Effector CD8-positive, alpha-beta T cell (primary cell): ENCODE results near the gene PLCG1.

Experiments
- DNase-seq: peaks from one replicate; lab custom pipeline; 2025; lab: John Stamatoyannopoulos, UW

Gene PLCG1

DNA sequence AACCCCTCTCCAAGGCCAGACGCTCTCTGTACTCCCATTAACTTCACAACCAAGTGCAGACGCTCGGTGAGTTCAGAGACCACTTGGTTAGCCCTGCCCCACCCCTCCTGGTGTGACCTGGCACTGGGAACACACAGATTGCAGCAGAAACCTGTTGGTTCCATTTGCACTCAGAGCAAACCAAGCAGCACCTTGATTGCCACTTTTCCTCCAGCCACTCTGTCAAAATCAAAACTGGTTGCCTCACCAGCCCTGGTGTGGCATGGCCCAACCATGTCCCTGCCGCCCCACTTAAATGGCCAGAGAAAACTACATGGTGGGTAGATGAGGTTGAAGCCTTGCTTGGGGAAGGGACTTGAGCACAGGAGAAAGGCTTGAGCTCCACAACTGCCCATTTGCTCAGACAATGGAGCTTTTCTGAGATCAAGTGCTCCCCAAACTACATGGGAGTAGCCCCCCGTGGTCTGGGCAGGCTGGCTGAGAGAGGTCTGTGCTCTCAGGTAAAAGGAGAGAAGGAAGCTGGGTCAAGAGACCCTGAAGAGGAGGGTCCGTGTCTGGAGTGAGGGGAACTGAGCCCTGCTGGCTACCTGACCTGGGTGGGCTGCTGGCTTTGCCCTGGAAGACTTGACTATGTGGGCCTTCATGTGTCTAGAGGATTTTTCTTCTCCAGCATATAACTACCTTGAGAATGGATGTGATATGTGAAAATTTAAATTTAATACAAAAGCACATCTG is 43.4 kb downstream of the PLCG1 start:
- no peak for DNase-seq

DNA sequence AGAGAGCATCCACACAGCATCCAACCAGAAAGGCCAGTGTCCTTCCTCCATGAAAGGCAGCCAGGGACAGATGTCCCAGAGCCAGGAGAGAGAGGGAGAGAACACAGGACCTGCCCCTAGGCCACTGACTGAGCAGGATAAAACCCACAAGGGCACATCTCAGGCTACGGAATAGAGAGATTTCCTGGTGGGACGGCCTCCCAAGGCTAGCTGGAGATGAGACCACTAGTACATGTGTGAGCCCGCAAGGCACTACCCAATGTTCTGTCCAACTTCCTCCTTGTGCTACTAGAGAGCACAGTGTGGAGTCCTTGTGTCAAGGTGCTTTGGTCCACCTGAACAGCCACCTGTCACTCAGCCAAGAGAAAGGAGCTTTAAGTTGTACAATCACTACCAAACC is 44.2 kb downstream of the PLCG1 start:
- no peak for DNase-seq

DNA sequence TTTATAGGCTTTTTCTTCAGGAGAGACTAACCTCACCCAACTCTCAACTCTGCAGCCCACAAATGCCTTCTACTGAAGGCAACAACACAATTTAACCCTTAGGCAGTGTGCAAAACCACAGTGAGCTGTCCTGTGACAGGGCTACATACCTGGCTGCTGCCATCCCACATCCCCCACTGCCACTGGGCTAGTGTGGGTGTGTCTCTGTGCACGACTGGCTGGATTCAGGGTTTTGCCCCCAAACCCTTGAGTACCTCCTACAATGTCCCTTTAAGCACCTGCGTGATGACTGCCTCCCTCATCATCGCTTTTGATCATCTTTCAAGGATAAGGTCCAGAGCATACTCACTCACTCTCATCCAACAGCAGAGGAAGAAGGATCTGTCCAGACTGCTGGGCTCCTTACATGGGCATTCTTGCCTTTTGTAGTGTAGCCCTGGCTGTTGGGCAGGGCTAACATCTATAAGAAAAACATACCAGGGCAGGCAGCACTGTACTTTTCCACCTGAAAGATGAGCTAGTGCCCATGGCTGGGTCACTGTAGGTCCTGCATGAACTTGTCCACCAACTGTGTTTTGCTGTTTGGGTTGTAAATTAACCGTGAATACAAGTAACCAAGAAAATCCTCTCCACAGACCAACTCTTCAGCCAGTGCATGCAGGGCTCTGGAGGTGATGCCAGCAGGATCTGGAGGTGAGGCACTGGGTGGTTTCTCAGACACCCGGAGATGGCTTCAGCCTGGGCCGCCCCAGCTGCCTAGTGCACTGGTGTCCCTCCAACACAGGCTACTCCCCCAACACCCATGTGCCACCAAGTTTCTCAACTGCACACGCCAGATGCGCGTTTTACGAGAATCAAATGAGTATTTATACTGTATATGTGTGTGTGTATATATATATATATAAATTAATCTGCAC is 45.2 kb downstream of the PLCG1 start:
- no peak for DNase-seq

DNA sequence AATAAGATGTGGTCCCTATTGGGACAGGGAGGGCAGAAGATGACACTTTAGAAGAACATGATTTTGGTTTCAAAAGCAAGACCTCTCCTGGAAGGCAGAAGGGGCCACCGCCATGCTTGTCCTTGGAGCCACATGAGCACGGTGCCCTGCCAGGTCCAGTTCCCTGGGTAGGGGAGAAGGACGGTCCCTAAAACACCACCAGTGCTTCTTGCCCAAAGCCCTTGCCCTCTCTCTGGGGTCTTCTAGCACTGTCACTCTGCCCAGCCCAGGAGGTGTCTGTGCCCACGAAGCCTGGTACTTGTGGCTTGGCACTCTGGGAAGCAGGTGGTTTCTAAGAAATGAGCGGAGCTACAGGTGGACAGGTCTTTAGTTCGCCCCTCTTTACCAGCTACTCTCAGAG is 46.0 kb downstream of the PLCG1 start:
- no peak for DNase-seq

DNA sequence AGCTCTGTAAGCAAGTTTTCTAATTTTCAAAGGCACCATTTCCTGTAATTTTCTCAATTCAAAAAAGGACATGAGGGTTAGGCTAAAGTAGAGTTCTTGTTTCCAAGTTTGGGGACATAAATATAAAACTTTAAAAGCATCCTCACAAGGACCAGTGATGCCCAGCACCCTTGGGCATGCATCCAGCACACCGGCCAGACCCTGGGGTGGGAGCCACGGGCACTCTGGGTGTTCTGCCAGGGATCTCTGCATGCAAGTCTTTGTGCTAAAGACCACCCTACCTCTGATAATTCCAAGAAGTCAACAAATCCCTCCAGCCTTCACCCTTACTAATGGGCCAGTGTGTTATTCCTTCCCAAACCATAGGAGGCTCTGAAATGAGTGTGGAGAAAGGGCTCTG is 46.5 kb downstream of the PLCG1 start:
- no peak for DNase-seq

DNA sequence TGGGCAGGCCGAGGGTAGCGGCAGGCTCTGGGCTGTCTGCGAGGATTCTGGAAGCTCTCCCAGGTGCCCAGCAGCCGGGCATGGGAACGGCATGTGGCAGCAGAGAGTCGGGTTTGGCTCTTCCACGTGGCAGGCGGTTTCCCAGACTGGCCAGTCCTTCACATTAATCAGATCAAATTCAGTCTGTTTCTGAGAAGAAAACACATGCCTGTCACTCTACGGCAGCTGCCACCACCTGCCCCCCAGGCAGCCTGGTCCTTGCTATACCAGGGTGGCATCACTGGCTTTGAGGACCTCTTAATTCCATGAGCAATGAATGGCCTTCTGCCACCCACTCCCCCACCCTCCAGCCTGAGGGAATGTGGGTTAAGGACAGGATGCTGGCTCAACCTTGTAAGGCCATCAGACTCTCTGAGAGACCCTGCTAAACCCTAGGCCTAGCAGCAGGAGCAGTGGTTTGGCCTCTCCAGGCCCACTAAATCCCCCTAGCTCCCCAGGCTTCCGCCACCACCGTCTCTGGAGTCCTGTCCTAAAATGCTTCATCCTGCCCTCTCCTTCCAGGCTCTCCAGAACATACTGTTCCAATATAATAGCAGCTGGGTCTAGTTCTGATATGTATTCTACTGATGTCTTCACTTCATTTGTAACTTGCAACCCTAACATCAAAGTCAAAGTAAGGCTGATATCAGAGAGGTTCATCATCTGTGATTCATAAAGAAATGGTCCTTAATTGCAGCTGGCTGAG is 47.8 kb downstream of the PLCG1 start:
- no peak for DNase-seq

DNA sequence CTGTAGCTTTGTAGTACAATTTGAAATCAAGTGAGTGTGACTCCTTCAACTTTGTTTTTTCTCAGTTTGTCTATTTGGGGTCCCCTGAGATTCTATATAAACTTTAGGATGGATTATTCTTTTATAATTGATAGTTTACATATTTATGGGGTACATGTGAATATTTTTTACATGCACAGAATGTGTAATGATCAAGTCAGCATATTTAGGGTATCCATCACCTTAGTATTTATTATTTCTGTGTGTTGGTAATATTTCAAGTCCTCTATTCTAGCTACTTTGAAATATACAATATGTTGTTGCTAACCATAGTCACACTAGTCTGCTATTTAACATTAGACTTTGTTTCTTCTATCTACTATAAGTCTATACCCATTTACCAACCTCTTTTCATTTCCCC is 50.3 kb downstream of the PLCG1 start:
- no peak for DNase-seq

DNA sequence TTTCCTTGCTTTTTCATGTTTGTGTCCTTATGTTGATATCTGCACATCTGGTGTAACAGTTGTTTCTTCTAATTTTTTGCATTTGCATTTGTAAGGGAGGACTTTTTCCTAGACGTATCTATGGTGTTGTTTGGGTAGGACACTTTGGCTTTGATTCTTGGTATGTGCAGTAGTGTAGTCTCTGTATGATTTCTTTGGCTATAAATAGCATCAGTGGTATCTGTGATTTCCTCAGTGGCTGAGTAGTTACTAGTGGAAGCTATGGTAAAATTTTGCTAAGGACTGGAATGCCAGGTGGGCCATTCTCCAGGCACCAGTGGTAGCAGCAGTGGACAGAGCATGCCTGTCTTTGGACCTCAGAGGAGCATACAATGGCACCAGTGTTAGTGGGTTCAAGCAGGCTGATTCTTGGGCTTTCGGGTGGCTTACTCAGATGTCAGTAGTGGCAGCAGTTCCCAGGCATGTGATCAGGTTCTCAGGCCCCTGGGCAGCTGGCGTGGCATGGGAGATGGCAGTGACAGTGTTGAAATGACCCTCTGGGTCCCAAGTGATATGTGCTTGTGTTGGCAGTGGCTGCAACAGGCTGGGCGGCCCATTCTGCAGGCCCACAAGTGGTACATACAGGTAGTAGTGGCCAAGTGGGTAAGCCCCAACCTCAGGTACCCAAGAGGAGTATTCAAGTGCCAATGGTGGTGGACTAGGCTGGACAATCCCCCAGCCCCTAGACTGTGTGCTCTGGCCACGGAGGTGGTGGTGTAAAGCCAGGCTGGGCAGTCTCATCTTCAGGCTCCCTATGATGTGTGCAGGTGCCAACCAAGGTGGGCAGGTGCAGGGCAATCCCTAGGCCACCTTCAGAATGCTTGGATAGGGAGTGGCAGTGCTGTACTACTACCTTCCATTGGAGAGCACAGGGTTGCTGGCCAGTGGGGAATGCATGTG is 54.5 kb downstream of the PLCG1 start:
- no peak for DNase-seq

DNA sequence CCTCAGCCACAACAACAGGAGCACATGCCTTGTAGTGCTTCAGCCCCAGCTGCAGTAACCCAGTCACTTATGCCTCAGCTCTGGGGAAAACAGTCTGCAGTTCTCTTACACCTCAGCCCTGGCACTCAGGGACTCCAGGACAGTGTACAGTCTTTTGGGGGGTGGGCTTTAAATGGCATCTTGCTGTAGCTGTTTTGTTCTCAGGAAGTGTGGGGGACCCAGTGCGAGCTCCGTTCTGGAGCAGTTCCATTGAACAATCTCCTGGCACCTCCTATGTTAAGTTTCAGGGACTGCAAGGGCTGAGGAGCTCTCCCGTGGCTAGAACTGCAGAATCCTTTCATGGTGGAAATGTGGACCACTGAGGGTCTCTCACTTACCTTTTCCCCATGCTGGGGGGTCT is 55.2 kb downstream of the PLCG1 start:
- DNase-seq, result no peak

DNA sequence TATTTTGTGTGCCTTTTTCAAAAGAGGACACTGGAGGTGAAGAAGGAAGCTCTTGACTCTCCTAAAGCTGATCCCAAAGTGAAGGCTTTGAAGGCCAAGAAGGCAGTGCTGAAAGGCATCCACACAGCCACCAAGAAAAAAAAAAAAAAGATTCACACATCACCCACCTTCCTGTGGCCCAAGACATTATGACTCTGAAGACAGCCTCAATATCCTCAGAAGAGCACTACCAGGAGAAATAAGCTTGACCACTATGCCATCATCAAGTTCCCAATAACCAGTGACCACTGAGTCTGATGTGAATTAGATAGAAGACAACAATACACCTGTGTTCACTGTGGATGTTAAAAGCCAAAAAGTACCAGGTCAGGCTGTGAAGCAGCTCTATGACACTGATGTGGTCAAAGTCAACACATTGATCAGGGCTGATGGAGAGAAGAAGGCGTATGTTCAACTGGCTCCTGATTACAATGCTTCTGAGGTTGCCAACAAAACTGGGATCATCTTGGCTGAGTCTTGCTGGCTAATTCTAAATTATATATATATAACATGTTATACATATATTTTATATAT is 59.4 kb downstream of the PLCG1 start:
- DNase-seq, result no peak

DNA sequence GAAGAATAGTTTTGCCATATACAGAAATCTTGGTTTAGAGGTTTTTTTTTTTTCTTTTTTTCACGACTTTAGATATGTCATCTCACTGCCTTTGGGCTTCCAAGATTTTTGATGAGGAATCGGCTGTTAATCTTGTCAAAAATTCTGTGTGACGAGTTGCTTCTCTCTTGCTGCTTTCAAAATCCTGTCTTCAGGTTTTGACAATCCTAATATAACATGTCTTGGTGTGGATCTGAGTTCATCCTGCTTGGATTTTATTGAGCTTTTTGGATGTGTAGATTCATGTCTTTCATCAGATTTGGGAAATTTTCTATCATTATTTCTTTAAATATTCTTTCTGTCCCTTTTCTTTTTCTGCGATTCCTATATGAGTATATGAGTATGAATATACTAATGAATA is 61.1 kb downstream of the PLCG1 start:
- no peak for DNase-seq

DNA sequence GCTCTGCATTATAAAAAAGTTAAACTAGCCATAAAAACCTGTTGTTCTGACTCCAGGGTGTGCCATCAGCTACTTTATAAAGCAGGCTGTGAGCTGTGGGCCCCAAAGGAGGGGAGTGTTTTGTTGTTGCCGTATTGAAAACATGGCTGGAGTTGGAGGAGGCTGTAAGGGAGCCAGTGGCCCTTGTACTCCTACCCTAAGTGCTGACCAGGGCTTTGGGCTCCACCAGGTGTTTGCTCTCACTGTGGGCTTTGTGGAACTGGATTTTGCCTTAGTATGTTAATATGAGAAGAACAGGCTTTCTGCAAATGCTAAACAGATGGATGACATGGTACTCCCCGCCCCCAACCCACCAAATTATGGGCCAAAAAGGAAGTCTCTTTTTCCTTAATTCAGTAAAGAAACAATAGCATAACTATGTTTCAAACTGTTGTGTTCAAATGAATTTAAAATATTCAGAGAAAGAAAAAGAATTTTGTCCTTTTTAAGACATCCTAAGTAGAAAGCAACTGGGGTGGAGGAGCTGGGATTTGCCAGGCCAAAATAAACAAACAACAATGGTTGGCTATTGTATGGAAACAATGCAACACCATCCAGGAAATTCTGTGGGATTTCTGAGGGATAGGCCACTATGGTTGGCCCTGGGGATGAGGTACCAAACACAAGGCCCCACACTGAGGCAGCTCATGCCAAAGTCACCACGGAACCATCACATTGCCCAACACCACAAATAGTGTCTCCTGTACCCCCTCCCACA is 63.3 kb downstream of the PLCG1 start:
- no peak for DNase-seq

DNA sequence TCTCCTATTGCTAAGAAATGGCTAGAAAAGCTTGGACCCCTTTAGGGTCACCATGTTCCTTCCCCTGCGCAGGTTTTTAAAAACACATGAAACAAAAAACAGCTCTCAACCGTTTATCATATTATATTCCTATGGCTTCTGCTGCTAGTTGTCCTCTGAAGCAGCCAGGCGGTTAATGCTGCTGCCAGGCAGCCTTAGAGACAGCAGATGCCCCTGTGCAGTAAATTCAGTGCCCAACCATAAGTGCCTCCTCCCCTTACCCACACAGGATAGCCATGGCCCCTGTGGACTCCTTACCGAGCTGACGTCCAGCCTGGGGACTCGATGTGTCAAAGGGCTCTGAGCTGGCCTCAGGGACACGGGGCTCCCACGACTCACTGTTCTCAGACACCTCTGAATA is 64.4 kb downstream of the PLCG1 start:
- no peak for DNase-seq

DNA sequence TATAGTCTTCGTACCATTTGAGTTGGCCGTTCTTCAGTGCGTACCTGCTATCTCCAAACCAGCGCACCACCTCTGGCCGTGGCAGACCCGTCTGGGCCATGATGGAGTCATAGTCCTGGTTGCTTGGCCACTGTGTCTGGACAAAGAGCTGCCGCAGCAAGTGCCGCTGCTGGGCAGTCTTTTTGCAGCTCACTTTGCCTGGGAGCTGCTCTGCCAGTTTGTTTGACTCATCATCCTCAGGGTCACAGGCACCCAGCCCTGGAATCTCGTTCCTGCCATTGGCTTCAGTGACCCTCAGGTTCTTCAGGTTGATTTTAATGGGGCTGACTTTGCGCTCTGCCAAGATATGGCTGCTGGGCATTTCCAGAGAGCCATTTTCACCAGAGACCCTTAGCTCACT is 65.1 kb downstream of the PLCG1 start:
- no peak for DNase-seq

DNA sequence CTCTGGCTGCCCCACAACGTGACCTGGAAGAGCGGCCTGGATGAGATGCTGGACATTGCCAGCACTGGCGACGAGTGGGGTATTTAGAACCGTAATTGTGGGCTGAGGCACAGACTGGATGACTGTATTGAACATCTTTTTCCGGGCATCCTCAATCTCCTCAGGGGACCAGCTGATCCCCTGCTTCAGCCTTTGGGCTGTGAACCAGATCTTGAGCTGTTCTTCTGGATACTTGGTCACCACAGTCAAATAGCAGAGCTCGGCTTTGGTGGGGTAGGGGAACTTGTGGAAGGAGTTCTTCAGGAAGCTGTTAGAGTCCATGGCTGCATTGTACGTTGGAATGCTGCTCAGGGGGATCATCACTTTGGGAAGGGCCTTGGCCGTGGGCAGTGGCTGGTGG is 66.3 kb downstream of the PLCG1 start:
- no peak for DNase-seq

DNA sequence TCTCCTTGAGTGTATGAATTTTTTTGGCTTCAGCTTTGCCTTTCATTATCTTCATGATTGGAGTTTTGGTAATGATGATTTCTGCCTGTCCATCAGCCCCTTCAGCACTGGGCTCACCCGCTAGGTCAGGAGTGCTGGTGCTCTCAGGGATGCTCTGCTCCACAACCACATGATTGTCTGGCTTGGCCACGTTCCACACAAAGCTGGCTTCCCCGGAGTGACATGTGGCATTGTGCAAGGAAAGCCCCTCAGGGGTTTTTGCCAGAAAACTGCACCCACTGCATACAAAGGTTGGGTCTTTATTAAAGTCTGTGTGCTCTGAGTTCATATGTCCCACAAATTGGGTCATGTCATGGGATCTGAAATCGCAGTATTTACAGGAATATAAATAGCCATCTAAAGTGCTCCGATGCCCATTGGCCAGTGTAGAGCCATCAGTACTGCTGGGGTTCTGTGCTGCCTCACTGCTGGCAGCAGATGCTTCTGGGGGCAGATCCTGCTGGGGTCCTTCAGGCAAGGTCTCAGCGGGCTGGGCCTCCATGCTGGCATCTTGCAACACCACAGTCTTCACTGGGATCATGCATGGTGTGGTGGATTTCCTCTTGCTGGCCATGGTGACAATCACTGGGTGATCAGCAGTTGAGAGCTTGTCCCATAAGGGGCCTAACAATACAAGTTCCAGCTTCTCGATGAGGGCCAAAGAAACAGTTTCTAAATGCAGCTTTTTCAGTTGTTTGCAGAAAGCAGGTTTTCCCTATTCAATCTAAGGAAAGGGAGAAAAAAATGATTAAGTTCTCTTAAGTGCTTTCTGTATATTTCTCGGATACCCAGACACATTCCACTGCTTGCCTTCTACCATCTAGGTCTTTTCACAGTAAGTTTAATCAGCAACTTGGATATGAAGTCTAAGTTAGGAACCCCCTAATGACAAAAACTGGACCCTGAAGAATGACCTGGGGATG is 67.2 kb downstream of the PLCG1 start:
- no peak for DNase-seq

DNA sequence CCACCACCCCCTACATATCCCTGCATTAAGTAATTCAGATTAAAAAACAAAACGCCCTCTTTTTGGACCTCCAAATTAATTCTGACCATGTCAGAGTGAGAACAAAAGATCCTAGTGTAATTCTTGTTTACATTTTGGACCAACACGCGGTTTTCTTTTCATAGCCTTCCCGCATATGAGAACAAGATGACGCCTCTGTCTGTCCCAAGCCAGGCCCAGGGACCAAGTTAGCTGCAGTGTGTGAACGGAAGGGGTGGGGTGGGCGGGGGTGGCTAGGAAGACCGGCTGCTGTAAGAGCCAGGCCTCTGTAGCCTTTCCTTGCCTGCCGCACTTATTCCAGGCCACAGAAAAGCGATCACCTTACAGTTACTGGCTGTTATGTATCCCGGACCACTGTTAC is 68.0 kb downstream of the PLCG1 start:
- no peak for DNase-seq

DNA sequence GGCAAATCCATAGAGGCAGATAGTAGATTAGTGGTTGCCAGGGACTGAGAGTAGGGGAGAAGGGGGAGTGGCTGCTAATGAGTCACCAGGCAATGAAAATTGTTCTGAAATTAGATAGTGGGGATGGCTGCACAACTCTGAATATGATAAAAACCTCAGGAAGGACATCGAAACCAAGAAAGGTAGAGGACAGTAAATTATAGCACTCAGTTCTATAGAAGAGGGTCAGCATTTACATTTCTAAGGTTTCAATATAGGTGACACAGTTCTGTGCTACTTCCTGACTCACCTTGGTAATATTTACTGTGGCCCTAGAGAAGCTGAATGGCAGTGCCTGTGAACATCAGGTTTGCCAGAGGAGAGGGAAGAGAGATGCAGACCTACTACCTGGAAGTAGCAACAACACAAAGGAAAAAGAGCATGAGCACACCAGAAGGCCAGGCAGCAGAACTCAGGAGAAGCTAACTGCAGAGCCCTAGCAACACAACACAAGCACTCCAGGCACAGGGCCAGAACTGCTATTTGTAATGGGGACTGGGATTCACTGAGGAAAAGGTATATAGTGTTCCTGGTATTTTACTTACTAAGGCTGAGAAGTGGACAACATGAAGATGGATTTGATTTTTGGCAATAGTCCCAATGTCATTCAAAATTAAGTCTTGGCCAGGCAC is 75.9 kb downstream of the PLCG1 start:
- DNase-seq, result no peak

DNA sequence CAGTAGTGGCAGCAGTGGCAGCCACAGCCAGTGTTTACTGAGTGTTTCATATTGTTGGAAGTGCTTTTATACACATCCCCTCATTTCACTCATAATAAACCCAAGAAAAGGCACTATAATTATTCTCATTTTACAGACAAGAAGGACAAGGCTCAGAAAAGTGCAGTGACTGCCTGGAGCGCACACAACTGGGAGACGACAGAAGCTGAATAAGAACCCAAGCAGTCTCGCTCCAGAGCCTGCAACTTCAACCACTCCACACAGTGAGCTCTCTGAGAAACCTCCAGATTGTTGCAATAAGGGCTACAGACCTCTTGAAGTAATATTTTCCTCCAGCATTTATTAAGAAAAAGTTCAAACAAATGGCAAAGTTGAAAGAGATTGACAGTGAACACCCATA is 76.9 kb downstream of the PLCG1 start:
- no peak for DNase-seq
